ENCODE data around the gene BRINP2.
"Not testable (repeated sequence)": the region's sequence is repeated elsewhere in the genome, so short reads cannot be mapped to it uniquely, and the experiment has no call there.

Gene BRINP2

DNA sequence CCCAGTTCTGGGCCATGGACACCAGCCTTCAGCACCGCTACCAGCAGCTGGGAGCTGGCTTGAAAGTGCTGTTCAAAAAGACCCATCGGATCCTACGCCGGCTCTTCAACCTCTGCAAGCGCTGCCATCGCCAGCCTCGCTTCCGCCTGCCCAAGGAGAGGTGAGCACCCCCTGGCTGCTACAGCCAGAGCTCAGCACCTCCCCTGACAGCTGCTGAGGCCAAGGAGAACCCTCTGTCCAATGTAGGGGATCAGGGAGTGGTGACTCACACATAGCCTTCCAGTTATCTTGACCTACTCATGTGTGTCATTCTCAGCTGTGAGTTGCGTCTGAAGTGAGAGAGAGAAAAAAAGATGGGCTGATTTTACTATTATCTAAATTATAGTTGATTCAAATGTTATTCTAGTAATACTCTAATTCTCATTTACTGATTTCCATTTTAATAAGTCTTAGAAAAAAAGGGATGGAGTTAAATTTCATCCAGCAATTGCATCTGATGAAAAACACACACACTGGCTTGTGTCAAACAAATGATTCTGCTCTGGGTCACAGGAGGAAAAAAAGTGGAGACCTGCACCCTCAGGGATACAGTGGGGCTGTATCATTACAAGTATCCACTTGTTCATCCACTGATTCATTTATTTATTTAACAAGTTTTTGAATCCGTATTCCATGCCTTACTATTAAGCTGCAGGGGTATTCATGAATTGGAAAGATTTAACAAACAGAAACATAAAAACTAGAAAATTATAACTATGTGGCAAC, 108.0 kb downstream of the BRINP2 start:
- no peak for DNase-seq

DNA sequence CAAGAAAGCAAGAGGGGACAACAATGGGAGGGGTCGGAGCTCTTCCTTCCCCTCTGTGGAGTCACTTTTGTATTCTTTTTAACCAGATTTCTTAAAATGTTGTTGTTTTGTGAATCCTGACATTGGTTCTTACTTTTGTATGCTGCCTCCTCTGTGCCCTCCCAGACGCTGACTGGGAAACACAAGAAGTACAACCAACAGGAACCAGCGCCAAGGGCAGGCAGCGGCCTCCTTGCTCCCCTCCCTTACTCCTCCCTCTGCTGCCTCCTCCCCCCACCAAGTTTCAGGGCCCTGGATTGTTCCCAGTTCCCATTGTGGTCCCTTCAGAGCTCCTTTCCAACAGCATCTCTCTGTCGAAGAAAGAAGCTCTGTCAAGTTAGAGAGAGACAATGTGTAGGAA, 111.1 kb downstream of the BRINP2 start:
- no peak for DNase-seq

DNA sequence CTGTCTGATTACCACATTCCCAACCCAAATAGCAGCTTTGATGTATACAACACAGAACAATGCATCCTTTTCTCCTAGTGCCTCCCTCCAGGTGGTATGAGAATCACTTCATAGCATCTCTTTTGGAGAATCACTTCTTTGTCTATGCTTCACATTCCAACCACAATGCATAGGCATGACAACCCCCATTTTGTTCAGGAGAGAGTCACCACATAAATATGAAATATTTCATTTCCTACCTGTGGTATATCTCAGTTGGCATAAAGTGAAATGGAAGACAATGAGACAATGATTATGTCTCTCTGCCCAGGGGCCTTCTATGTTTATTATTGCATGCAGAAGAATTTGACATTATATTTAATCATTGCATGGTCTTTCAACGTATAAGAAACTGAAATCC, 112.2 kb downstream of the BRINP2 start:
- no peak for DNase-seq

DNA sequence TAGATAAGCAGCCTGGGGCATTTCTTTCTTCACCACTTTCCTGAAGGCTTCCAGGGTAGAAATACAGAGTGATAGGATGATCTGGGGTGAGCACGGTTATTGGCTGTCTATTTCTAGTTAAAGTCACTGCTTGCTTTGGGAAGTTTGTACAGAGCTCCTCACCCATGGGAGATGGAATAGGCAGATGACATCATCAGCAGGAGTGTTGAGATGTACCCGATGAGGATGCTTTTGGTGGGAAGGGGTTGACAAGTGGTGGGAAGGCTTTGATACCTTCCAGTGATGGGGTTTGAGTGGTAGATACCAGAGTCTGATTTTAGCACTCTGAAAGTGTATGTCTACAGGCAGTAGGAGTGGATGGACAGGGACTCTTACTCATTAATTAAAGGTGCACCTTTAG, 112.6 kb downstream of the BRINP2 start:
- no peak for DNase-seq

DNA sequence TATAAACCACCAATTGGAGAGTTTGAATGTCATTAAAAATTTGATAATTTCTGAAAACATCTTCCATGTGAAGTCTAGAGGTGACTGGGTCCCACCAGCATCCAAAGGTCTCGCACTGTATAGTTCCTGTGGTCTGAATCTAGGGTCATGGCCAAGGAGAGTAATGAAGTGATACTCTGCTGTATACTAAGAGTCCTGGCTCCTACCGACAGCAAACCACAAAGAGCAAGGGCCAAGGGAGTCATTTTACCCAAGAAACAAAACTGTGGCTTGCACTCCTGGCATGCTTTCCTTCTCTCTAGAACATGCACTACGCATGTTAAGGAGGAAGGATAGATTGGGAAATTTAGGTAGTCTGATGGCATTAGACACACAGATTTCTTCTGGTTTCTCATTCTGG, 115.6 kb downstream of the BRINP2 start:
- no peak for DNase-seq

DNA sequence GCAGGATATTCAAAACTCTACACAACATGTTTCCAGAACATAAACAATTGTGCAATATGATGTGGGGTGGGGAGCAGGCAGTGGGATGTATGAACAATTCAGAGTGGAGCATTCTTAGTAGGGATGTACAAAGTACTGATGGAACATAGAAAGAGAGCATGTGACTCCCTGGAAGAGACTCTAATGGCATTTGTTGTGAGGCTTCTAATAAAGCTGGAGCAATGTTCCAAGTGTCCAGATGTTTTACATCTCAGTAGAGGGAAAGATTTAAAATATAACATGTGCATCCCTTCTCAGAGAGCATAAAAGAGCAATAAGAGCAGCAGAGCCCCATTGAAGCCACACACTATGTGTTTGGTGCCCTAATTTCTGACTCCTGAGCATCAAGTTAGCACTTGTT, 116.5 kb downstream of the BRINP2 start:
- no peak for DNase-seq

DNA sequence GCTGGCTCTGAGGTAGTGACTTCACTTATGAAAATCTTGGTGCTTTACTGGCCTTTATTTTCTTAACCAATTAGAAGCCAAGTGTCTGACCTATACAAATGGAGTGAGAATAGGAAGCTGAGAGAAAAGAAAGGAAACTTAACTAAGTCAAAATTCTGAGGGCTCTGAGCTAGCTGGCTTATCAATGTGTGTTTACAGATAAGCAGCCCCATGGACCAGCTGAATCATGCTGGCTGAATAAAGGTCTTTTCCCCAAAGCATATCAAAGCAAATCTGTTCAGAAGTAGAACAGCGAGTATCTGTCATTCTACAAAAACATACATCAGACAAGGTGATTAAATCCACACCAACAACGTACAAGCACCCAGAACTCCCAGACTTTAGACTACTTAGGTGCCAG, 117.2 kb downstream of the BRINP2 start:
- no peak for DNase-seq

DNA sequence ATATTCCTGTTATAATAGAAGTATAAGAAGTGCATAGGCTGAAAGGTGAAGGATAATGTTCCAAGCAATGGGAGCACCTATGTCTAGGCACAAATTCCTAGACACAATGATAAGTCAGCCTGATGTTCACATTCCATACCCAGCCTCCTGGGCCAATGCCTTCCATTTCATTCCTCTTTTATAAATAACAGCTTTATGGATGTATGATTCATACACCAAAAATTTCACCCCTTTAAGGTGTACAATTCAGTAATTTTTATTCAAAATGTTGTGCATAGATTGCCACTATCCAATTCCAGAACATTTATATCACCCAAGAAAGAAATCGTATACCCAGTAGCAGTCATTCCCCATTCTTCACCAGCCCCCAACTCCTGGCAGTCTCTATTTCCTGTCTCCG, 118.8 kb downstream of the BRINP2 start:
- no peak for DNase-seq

DNA sequence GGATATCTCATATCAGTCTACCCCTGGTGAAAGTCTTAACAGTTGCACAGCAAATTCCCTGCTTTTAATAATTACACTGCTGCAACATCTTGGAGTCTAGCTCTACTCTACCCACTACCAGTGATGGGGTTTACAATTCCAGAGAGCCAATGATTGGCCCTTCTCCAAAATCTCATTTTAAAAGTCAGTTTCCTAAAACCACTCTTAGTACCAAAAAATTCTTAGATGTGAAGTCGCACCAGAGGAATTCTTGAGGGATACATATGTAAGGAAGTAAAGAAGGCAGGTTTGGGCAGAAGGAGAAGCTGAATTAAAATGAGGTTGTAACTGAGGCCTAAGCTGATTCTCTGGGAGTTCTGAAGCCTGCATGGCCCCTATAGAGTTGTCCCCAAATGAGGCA, 129.7 kb downstream of the BRINP2 start:
- DNase-seq, result no peak

DNA sequence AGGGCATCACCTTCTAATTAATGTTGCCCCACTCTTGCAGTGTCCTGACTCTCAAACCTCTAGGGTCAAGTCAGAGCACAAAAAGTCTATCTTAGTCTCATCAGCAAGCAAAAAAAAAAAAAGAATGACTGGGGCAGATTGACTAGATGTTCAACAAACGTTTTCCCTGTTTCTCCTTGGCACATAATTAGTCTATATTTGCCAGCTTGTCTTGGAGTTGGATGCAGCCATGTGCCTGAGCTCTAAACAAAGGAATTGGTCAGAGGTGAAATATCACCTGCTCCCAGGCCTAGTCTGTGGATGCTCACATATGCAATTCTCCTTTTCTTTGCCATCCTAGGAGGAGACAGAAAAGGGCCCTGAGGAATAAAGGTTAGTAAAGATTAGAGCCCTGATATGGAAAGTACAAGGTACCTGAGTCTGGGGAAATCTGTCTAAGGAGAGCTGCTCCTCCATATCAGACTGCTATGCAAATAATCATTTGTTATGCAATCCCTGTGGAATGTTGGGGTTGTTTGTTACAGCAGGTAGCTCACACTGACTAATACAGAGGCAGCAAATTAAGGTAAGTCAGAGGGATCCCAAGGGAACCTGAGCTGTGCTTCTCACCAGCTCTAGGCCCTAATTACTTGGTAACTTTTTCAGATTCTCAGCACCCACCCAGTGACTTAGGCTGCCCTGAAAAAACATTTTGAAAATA, 130.8 kb downstream of the BRINP2 start:
- DNase-seq, result no peak

DNA sequence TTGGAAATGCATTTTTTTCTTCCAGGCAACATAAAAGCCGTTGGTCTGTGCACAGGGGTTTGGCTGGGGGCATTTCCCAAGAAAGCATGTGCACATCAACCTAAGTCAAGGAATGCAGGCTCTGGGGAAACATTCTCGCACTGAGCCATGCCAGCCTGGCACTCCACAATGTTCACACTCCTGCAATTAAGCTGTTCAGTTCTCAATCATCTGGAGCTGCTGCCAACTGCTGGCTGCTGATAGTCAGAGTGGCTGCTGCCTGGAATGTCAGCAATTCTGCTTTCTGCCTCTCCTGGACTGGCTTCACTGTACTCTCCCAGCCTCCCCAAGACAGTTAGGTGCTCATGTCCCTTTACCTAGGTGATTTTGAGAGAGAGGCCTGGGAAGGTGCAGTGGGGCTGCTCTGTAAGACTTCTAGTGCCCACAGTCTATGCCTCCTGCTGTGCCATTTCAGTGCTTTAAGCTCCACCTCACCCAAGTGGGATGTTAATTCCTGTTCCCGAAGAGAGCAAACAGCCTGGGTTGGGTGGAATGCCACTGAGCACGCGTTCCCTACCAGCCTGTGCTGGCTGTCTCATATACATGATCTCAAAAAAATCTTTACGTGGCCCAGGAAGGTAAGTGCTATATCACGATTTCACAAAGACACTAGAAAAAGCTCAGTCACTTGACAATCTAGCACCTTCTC, 131.7 kb downstream of the BRINP2 start:
- no peak for DNase-seq

DNA sequence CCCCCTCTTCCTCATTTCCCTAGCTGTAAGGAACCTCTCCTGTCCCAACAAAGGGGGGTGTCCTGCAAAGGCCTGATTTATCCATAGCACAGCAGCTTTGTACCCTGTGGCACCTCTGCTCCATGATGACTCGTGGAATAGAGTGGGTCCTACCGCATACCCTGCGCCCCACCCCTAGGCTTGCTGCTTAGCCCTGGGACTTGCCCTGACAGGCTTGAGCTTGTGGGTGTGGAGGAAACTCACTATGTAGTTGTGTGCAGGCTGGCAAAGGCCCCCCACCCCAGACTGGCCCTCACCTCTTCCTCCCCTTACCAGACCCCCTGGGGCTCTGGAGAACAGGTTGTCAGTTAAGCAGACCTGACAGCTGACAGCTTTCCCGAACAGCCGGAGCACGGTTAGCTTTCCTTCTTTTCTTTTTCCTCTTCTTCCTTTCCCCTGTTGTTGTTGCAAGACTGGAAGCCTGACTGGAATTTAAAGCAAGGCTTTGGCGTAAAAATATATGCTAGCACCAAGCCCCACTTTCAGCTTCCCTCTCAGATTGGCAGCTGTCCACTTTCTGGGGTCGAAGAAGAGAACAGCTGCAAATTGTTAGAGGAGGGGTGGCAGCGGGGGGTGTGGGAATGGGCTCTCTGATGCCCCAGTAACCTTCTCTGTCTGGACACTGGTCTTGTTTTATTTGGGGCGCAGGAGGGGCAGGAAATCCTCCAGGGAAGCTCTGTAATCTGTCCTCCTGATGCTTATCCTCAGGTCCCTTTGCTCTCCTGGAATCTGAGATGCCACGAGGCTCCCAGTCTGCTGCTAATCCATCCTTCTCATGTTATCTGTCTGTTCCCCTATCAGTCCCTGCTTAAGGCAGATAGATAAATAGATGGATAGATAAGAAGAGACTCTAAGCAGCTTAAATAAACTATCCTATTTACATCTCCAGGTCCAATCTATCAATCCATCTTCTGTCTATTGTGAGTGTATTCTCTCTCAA, 134.6 kb downstream of the BRINP2 start:
- DNase-seq, result no peak

DNA sequence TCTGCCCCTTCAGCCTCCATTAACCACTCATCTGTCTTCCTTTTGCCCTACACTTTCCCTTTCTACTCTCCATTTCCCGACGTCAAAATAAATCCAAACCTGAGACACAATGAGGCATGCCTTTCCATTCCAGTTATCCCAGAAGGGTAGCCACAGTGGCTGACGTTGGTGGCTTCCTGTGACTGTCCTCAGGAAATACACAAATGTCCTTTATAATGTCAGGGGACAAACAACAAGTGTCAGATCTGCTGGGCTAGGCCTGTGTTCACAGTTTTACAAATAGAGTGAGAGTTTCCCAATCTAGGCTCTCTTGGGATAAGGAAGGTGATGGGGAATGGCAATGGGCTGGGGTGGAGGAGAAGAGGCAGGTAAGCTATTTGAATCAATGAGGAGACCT, 135.3 kb downstream of the BRINP2 start:
- DNase-seq, result no peak

DNA sequence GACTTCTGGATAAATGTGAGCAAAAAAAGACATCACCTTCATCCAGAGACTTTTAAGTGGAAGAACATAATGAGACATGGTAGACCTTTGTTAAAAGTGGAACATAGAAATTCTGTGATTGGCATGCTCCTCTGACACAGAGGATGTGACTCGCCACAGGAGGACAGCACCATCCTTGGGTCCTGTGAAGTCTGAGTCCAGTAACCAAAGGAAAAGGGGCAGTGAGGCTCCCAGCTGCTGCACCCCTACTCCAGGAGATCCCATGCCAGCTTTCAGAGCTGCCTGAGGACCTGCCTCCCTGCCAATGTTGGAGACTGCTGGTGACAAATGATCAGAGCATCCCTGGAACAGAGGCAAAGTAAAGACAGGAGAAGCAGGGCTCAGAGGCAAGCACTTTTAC, 136.2 kb downstream of the BRINP2 start:
- no peak for DNase-seq

DNA sequence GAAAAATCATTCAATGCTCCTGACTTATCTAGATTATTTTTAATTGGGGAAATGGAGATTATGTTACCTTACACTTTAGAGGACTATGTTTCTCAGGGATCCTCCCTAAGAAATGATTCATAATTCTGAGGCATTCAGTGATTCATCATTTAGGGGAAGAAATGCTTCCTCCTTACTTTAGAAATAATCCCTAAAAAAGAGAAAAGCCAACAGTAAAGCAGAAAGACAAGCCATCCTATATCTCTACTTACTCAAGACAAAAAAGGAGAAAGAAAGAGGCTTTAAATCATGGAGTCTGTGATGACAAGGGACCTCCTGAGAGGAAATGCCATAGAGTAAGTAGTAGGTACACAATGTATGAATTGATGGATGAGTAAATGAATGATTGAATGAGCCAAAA, 137.0 kb downstream of the BRINP2 start:
- no peak for DNase-seq

DNA sequence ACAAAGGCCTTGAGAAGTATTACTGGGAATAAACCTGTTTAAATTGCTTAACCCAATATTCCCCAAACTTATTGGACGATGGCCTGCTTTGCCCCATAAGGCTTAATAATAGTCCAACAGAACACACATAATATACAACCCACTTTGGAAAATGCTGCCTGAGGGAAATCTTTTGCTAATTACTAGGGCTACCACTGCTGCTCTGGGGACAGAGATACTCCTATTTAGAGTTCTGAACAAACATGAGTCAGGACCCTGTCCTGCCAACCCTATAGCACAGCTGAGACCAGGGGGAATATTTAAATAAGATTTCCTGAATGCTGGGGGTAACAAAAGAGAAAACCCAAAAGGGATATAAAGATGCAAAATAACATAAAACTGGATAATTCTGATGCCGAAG, 139.1 kb downstream of the BRINP2 start:
- DNase-seq, result no peak

DNA sequence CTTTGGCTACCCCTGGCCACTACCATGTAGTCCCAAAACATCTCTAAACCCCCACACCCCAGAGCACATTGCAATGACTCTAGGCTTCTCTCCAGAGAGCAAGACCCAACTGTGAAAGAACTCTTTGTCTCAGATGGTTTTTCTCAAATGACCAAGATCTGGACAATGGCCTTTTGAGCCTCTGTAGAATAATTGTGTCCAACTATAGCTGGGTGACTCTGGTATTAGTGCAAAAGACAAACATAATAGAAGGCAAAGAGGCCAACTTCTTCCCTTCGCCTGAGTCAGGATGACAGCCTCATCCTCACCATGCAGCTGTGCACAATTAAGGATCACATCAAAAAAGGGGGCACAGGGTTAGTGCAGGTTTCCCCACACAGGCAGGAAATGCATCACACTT, 139.6 kb downstream of the BRINP2 start:
- no peak for DNase-seq

DNA sequence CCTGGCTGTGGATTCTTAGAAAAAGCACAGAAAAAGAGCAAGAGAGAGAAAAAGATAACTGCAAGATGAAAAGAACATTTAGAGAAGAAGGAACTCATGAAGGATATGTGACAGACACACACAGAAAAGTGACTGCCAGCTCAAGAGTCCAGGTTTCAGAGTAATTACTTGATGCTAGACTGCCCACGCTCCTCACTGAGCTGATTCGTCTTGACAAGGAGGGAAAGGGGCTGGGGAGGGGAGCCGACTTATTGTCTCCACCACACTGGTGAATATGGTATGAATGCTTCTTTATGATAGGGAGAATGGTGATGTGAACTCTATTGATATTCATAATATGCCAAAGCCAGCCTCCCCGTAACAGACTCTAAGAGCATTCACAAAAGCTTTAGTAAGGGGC, 140.4 kb downstream of the BRINP2 start:
- no peak for DNase-seq

DNA sequence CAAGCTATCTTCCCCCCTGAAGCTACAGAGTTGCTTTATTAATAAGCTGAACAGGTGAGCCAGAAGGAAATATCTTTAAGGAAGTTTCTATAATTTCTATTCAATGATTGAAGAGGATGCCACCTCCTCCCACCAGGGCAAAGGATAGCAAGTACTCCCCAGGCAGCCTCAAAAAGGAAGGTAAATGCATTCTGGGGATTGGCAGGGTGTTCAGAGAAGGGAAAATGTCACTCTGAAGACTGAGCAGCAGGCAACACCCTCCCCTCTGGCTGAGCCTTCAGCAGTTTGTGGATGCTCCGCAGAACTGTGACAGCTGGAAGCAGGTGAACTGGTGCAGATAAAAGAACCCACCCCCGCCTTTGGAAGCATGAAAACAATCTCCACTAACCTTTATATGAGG, 140.8 kb downstream of the BRINP2 start:
- DNase-seq, result no peak

DNA sequence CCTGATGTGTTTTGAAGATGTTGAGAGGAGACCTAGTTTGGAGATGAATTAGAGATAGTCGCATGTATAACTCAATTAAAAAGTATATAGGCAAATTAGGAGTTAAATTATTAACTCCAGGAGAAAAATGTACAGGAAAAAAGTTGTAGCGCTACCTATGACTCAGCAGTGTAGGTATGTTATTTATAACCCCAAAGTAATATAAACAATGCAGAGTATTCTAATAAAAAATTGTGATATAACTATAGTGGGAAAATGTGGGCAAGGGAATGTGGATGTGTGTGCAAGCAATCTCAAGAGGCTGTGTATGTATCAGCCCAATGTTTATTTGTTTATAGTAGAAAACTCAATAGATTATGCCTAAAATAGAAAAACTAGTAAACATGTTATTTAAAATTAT, 144.5 kb downstream of the BRINP2 start:
- DNase-seq, result no peak

DNA sequence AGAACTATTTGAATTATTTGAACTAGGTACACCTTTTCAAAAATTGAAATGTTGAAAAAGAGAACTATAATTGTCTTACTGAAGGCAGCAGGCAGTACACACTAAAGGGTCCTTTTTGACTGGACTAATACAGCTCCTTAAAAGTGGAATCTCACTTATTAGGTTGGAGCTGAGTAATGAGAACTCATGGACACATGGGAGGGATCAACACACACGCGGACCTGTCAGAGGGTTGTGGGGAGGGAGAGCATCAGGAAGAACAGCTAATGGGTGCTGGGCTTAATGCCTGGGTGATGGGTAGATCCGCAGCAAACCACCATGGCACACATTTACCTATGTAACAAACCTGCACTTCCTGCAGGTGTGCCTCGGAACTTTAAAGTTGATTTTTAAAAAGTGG, 145.0 kb downstream of the BRINP2 start:
- DNase-seq, result no peak

DNA sequence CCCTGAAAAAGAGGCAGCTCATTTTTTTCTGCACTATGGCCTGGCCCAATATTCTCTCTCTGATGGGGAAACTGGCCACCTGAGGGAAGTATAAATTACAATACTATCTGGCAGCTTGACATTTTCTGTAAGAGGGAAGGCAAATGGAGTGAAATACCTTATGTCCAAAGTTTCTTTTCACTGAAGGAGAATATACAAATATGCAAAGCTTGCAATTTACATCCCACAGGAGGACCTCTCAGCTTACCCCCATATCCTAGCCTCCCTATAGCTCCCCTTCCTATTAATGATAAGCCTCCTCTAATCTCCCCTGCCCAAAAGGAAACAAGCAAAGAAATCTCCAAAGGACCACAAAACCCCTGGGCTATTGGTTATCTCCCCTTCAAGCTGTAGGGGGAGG, 150.7 kb downstream of the BRINP2 start:
- not testable (repeated sequence) for DNase-seq

DNA sequence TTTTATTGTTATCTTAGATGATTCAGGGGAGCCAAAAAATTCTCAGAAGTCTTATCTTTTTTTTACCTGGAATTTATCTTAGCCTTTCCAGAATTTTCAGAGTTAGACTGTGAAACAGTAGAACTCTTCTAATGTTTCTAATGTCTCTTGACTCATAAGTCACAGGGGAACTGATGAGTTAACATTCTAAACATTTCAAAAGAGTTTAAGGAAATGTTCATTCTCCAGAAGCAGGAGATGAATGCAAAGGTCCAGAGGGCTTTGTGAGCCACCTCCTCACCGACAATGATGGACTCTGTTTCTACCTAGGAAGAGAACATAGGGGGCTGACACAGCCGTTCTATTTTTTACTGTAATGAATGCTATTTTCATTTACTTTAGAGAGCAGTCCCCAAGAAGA, 157.5 kb downstream of the BRINP2 start:
- DNase-seq, result no peak

Measured in T1000 (cell line).